ENCODE results near the gene SF3B3. TPM values are rescaled to one million over a fixed set of nuclear protein-coding genes. Genes with fewer than 3 reads are reported as not detected.
"Not testable (repeated sequence)": the region's sequence is repeated elsewhere in the genome, so short reads cannot be mapped to it uniquely, and the experiment has no call there.

The SF3B3 gene
- total RNA-seq, 1 experiment from 2014 or later: 146 TPM

GRCh38 chr16:70565053-70565452, 41.4 kb downstream of the SF3B3 start:
- DNase-seq (ENCODE audit: low spot score): no peak

GRCh38 chr16:70568601-70569237, 45.1 kb downstream of the SF3B3 start:
- no peak for DNase-seq (ENCODE audit: low spot score)

- DNase-seq (ENCODE audit: low spot score): no peak
Observed at GRCh38 chr16:70569752-70570151, 46.1 kb downstream of the SF3B3 start.

- no peak for DNase-seq (ENCODE audit: low spot score)
Observed at GRCh38 chr16:70570967-70571570, 47.5 kb downstream of the SF3B3 start.

- no peak for DNase-seq (ENCODE audit: low spot score)
Observed at GRCh38 chr16:70571623-70572022, 48.0 kb downstream of the SF3B3 start.

GRCh38 chr16:70572050-70572925, 48.7 kb downstream of the SF3B3 start:
- no peak for DNase-seq (ENCODE audit: low spot score)

DNA sequence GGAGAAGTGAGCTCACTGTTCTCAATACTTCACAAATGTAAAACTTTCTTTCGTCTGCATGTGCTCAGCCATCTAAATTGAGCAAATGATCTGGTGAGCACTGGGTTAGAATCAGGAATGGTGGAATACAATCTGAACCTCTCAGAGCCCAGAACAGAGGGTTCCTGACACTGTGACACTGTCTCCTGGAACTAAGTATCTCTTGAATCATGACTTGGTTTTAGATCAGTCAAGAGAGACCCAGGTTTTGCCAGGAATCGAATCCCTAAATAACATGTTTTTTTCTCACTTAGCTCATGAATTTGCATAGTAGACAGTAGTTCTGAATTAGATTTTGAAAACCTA, 49.3 kb downstream of the SF3B3 start:
- DNase-seq (ENCODE audit: low spot score): no peak

GRCh38 chr16:70573451-70574121, 50.0 kb downstream of the SF3B3 start:
- DNase-seq (ENCODE audit: low spot score): peak; percentile 81

DNA sequence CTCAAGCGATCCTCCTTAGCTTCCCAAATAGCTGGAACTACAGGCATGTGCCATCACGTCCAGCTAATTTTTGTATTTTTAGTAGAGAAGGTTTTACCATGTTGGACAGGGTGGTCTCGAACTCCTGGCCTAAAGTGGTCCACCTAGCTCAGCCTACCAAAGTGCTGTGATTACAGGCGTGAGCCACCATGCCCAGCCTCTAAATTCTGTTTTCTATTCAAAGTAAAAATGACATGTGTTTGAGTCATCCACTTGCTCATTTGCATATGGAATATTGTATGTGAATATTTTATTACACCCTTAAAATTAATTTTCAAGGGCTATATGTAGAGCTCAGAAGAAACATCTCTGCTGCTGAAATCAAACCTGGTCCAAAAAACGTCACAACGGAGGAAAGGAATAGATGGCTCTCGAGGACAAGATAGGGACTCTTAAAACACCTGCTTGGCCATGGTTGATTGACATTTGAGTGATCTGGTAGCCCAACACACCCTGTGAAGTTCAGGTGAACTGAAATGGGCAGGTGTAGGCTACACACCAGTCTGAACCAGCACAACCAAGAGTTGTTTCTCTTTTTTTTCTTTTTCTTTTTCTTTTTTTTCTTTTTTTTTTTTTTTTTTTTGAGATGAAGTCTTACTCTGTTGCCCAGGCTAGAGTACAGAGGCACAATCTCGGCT, 51.1 kb downstream of the SF3B3 start:
- DNase-seq (ENCODE audit: low spot score): no peak

GRCh38 chr16:70575376-70575775, 51.8 kb downstream of the SF3B3 start:
- no peak for DNase-seq (ENCODE audit: low spot score)

GRCh38 chr16:70576431-70577255, 53.0 kb downstream of the SF3B3 start:
- peak; percentile 95 for DNase-seq (ENCODE audit: low spot score)

- DNase-seq (ENCODE audit: low spot score): peak; percentile 91
Observed at GRCh38 chr16:70577256-70577698, 53.7 kb downstream of the SF3B3 start.

DNA sequence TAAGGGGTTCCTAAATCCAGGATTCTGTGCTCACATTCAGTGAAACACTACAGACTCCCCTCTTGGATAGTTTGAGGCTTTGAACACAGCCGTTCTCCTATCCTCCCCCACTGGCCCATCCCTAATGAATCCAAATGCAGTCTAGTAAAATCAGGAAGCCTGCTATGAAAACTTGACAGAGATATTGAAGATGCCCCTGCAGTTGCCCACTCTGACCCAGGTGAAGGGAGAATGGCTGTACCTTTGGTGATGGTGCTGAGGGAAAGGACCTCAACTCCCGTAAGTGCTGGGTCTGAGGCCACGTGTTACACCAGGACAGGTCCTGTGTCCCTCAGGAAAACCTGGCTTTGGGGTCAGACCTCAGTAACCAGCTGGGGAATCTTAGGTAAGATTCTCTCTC, 54.4 kb downstream of the SF3B3 start:
- no peak for DNase-seq (ENCODE audit: low spot score)

DNA sequence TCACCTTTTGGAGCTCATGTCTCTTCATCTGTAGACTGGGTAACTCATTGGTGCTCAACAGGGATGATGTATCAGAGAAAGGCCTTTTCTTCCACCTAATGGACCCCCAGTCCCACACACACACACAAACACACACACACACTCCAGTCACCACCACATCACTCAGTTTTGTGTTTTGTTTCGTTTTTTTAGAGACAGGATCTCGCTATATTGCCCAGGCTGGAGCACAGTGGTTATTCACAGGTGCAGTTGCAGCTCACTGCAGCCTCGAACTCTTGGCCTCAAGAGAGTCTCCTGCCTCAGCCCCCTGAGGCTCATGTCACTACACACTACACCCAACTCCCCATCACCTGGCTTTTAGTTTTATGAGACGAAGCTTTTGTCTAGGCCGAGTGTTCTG, 55.6 kb downstream of the SF3B3 start:
- no peak for DNase-seq (ENCODE audit: low spot score)

DNA sequence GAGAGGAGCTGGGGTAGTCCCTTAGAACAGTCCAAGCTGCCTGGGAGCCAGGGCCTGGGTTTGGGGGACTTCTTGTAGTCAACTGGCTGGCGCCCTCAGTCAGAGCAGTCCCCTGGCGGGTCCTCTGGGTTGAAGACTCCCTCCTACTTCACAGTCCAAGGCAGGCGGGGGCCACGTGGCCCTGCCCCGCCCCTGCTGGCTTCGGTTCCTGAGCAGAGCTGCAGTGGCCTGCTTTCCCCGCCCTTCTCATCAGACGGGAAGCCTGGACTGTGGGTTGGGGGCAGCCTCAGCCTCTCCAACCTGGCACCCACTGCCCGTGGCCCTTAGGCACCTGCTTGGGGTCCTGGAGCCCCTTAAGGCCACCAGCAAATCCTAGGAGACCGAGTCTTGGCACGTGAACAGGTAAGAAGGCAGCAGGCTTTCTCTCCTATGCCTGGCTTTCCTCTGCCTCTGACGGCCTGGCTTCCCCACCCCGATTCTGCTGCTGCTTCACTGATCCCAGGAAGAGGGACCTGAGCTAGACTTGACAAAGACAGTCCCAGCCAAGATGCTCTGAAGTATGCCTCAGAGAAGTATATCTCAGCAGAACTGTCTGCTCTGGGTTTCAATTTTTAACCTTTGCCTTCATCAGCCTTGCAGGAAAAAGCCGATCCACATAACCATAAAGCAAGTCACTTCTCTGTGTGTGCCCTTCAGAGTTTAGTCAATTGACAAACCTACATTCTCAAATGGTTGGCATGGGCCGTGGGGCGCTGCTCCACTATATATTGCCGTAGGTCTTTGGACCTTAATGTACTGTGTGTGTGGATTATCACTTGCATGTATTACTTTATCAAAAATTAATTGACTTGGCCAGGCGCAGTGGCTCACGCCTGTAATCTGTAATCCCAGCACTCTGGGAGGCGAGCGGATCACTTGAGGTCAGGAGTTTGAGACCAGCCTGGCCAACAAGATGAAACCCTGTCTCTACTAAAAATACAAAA, 56.3 kb downstream of the SF3B3 start:
- DNase-seq (ENCODE audit: low spot score): no peak

- DNase-seq (ENCODE audit: low spot score): no peak
Observed at GRCh38 chr16:70582280-70582978, 58.8 kb downstream of the SF3B3 start.

GRCh38 chr16:70586731-70587130, 63.1 kb downstream of the SF3B3 start:
- no peak for DNase-seq (ENCODE audit: low spot score)

- no peak for DNase-seq (ENCODE audit: low spot score)
Observed at GRCh38 chr16:70588565-70588964, 64.9 kb downstream of the SF3B3 start.

DNA sequence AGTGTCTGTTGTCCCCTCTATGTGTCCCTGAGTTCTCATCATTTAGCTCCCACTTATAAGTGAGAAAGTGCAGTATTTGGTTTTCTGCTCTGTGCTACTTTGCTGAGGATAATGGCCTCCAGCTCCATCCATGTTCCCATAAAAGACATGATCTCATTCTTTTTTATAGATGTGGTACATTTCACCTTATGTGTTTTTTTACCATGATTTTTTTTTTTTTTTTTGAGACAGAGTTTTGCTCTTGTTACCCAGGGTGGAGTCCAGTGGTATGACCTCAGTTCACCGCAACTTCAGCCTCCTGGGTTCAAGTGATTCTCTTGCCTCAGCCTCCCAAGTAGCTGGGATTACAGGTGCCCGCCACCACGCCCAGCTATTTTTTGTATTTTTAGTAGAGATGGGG, 65.8 kb downstream of the SF3B3 start:
- not testable (repeated sequence) for DNase-seq (ENCODE audit: low spot score)

Data from A172 (cell line).